Astrocyte of the spinal cord (primary cell): ENCODE results near the gene CFAP99.

Experiments used
- DNase-seq: peaks from one replicate; pipeline ENCODE4 v3.0.0; 2011; ENCODE audit warnings: low read depth, low spot score
- H3K4me3 ChIP-seq: 2 replicates; pipeline ENCODE4 v1.5.1; 2011; ENCODE audit warnings: low read depth, mild to moderate bottlenecking, low read length, moderate library complexity
- CTCF ChIP-seq: IDR thresholded peaks from 2 replicates; pipeline ENCODE4 v1.5.1; 2012; ENCODE audit warnings: low read depth, mild to moderate bottlenecking, low read length, inconsistent platforms
- in situ Hi-C: cut with HindIII; loops from 2 replicates; pipeline ENCODE4 v1.10.0; 2017; ENCODE audit warnings: low sequenced_read_pairs

The CFAP99 gene

GRCh38 chr4:2470791-2471190, 52.0 kb downstream of the CFAP99 start:
- peak overlapping the region; percentile 2 for H3K4me3 ChIP-seq
- in situ Hi-C loops: no loop called here
- no peak for TF ChIP-seq CTCF
- no peak for DNase-seq

GRCh38 chr4:2472187-2472586, 53.4 kb downstream of the CFAP99 start:
- H3K4me3 ChIP-seq: no peak overlapping the region
- in situ Hi-C loops: no loop called here
- no peak for TF ChIP-seq CTCF
- DNase-seq: no peak

GRCh38 chr4:2478229-2478628, 59.5 kb downstream of the CFAP99 start:
- no peak for DNase-seq
- in situ Hi-C loops: no loop called here
- TF ChIP-seq CTCF: no peak
- H3K4me3 ChIP-seq: no peak overlapping the region

GRCh38 chr4:2480649-2481048, 61.9 kb downstream of the CFAP99 start:
- DNase-seq: no peak
- in situ Hi-C loops: no loop called here
- no peak overlapping the region for H3K4me3 ChIP-seq
- no peak for TF ChIP-seq CTCF

- DNase-seq: no peak
- no peak overlapping the region for H3K4me3 ChIP-seq
- no peak for TF ChIP-seq CTCF
- in situ Hi-C loops: no loop called here
Observed at GRCh38 chr4:2482192-2482591, 63.4 kb downstream of the CFAP99 start.

- peak; percentile 76 for DNase-seq
- in situ Hi-C loops: no loop called here
- no peak for TF ChIP-seq CTCF
- no peak overlapping the region for H3K4me3 ChIP-seq
Observed at GRCh38 chr4:2482693-2483092, 63.9 kb downstream of the CFAP99 start.

- H3K4me3 ChIP-seq: no peak overlapping the region
- no peak for TF ChIP-seq CTCF
- in situ Hi-C loops: no loop called here
- DNase-seq: no peak
Observed at GRCh38 chr4:2483237-2483636, 64.5 kb downstream of the CFAP99 start.
